MCF 10A (cell line): Measurements from ENCODE around the gene HP. TPM values are rescaled to one million over a fixed set of nuclear protein-coding genes. Genes with fewer than 3 reads are reported as not detected.

Experiments used
- BruUV-seq: library from RNA; stranded (reverse); fragments of 400-500 nt; replicated peaks from 2 replicates; lab custom pipeline; 2021; lab: Mats Ljungman, UMichigan
- CTCF ChIA-PET: fragments of 300-600 bp; sonication (Branson Sonifier 250); formaldehyde crosslinking; extraction: SDS; loops from one replicate; lab custom pipeline; 2021; ENCODE audit warnings: antibody characterized with exemption, inconsistent platforms; lab: Yijun Ruan, JAX
- POLR2A ChIA-PET: fragments of 300-600, 350-650 bp; sonication (Branson Sonifier 250); formaldehyde crosslinking; extraction: SDS; loops from one replicate; lab custom pipeline; 2020; ENCODE audit warnings: antibody characterized with exemption, inconsistent platforms; lab: Yijun Ruan, JAX
- DNase-seq: peaks from one replicate; pipeline ENCODE4 v3.0.0-alpha.2; 2018; ENCODE audit not compliant: unreplicated experiment
- H3K27ac Mint-ChIP-seq: one replicate; pipeline ENCODE4 v1.8.0; 2022; ENCODE audit warnings: mild to moderate bottlenecking, low read depth, mixed read lengths; ENCODE audit not compliant: unreplicated experiment
- H3K27me3 Mint-ChIP-seq: one replicate; pipeline ENCODE4 v1.8.0; 2022; ENCODE audit warnings: mixed read lengths; ENCODE audit not compliant: insufficient read depth, unreplicated experiment
- H3K36me3 Mint-ChIP-seq: one replicate; pipeline ENCODE4 v1.8.0; 2022; ENCODE audit warnings: mild to moderate bottlenecking, moderate library complexity, mixed read lengths; ENCODE audit not compliant: insufficient read depth, unreplicated experiment
- H3K4me1 Mint-ChIP-seq: one replicate; pipeline ENCODE4 v1.8.0; 2022; ENCODE audit warnings: mixed read lengths; ENCODE audit not compliant: insufficient read depth, unreplicated experiment
- H3K4me3 Mint-ChIP-seq: one replicate; pipeline ENCODE4 v1.8.0; 2022; ENCODE audit warnings: mild to moderate bottlenecking, moderate library complexity, mixed read lengths; ENCODE audit not compliant: unreplicated experiment
- H3K9me3 Mint-ChIP-seq: one replicate; pipeline ENCODE4 v1.8.0; 2022; ENCODE audit warnings: mixed read lengths; ENCODE audit not compliant: unreplicated experiment
- CTCF ChIP-seq: fragments of 200-600 bp; IDR thresholded peaks from one replicate; pipeline ENCODE4 v1.8.0; 2022; ENCODE audit warnings: antibody characterized with exemption, mild to moderate bottlenecking; ENCODE audit not compliant: unreplicated experiment
- intact Hi-C: fragments of 100-400 bp; cut with micrococcal nuclease; formaldehyde crosslinking; loops from 2 replicates; pipeline ENCODE4 v1.14.1; 2022
- total RNA-seq: library from RNA; stranded (reverse); gene quantifications from 2 replicates; pipeline ENCODE4 v1.2.3, GENCODE V29; 2022

The HP gene
- total RNA-seq, 1 experiment from 2014 or later = not detected

GRCh38 chr16:72093448-72094265, 39.4 kb downstream of the HP start, which contains the start of the genes DHX38 and TXNL4B:
TSS of gene DHX38 (plus strand) at chr16:72093847. CDS start at chr16:72096158, 2,311 bp downstream.
TSS of gene TXNL4B (minus strand) at chr16:72093620. CDS start at chr16:72090749, 2,871 bp downstream.
- no peak for TF ChIP-seq CTCF
- Mint-ChIP-seq H3K27ac (peak within 1 kb of the TSS; percentile 93), H3K27me3 (no peaks in the 10 kb centered on the region), H3K9me3 (no peaks in the 10 kb centered on the region), H3K4me3 (peak within 1 kb of the TSS; percentile 99), H3K36me3 (peaks cover 39% of the 10 kb centered on the region), H3K4me1 (peaks cover 38% of the 10 kb centered on the region)
- POLR2A ChIA-PET = interaction anchor here (0.6 to 2.6 kb wide), 25 partner anchors 10 to 963 kb away, joined by 3 to 11 read pairs (median 3); partner anchors contain the start of genes AP1G1, IST1, ZNF23 and ZNF821
- peak; percentile 99 for DNase-seq
- CTCF ChIA-PET = interaction anchor here (0.7 to 6.7 kb wide), 5 partner anchors 10 to 441 kb away, joined by 3 to 65 read pairs (median 6); partner anchors contain the start of gene HPR
- intact Hi-C loops = loop anchor here (10.0 kb wide), 1 partner anchor 199 kb away; the partner anchor contains the start of gene IST1
- BruUV-seq = no TSS peak

GRCh38 chr16:72094266-72094610, 39.9 kb downstream of the HP start:
- ChIA-PET POLR2A (interaction anchor here (0.6 to 2.6 kb wide), 14 partner anchors 10 to 632 kb away, joined by 3 to 11 read pairs (median 3); partner anchors contain the start of genes IST1, ZNF23 and ZNF821), CTCF (interaction anchor here (1.2 to 6.7 kb wide), 2 partner anchors 9 to 28 kb away, joined by 4 to 65 read pairs; partner anchors contain the start of gene HPR)
- Mint-ChIP-seq H3K36me3 (peaks cover 39% of the 10 kb centered on the region), H3K27ac (peak overlapping the region; percentile 93), H3K9me3 (no peaks in the 10 kb centered on the region), H3K4me3 (peak overlapping the region; percentile 99), H3K4me1 (peaks cover 38% of the 10 kb centered on the region), H3K27me3 (no peaks in the 10 kb centered on the region)
- DNase-seq = peak; percentile 14
- no TSS peak for BruUV-seq
- intact Hi-C loops = loop anchor here (10.0 kb wide), 1 partner anchor 199 kb away; the partner anchor contains the start of gene IST1
- TF ChIP-seq CTCF = no peak

GRCh38 chr16:72098936-72099335, 44.6 kb downstream of the HP start:
- Mint-ChIP-seq H3K36me3 (peaks cover 61% of the 10 kb centered on the region), H3K9me3 (no peaks in the 10 kb centered on the region), H3K4me3 (no peak overlapping the region), H3K27ac (no peak overlapping the region), H3K4me1 (peaks cover 22% of the 10 kb centered on the region), H3K27me3 (no peaks in the 10 kb centered on the region)
- POLR2A ChIA-PET = no interaction called here
- CTCF ChIA-PET = interaction anchor here (1.3 to 6.7 kb wide), 3 partner anchors 9 to 84 kb away, joined by 3 to 65 read pairs (median 6); partner anchors contain the start of gene HPR
- TF ChIP-seq CTCF = no peak
- DNase-seq = no peak
- intact Hi-C loops = loop anchor here (1.0 to 10.0 kb wide), 2 partner anchors 33 to 204 kb away; partner anchors contain the start of gene IST1
- BruUV-seq = no TSS peak
